ENCODE results near the gene AJM1. TPM values are rescaled to one million over a fixed set of nuclear protein-coding genes. Genes with fewer than 3 reads are reported as not detected.
"Not testable (repeated sequence)": the region's sequence is repeated elsewhere in the genome, so short reads cannot be mapped to it uniquely, and the experiment has no call there.

Gene AJM1
- polyA plus RNA-seq, 1 donor: 2.8 TPM

DNA sequence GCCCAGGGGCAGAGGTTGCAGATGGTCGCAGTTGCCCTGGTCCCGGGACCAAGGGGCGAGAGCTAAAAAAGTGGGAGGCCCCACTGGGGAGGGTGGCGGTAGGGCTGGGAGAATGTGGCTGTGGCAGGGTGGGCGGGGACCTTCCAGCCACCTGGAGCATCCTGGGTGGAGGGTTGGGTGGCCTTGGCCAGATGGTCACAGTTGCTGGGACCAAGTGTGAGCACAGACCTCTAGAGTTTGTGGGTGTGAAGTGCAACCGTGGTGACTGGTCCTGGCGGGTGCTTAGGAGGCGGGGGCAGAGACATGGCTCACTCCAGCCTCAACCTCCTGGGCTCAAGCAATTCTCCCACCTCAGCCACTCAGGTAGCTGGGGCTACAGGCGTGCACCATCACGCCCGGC is 38.4 kb downstream of the AJM1 start:
- no peak for DNase-seq

DNA sequence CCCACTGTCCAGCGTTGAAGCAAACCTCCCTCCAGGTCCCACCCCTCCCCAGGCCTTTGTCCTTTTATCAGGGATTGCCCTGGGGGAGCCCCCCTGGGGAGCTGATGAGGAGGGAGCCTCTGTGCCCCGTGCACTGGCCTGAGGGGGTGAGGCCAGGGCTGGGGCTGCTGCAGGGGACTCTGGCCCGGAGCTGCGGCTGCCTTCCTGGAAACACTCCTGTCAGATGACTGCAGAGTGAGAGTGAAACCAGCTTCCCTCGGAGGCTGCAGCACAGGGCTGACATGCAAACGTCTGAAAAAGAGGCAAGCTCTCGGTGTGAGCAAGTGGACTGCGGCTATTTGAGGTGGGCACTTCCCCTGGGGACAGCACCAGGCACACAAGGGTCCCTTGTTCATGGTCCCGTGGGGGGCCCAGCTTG is 39.4 kb downstream of the AJM1 start:
- no peak for DNase-seq

DNA sequence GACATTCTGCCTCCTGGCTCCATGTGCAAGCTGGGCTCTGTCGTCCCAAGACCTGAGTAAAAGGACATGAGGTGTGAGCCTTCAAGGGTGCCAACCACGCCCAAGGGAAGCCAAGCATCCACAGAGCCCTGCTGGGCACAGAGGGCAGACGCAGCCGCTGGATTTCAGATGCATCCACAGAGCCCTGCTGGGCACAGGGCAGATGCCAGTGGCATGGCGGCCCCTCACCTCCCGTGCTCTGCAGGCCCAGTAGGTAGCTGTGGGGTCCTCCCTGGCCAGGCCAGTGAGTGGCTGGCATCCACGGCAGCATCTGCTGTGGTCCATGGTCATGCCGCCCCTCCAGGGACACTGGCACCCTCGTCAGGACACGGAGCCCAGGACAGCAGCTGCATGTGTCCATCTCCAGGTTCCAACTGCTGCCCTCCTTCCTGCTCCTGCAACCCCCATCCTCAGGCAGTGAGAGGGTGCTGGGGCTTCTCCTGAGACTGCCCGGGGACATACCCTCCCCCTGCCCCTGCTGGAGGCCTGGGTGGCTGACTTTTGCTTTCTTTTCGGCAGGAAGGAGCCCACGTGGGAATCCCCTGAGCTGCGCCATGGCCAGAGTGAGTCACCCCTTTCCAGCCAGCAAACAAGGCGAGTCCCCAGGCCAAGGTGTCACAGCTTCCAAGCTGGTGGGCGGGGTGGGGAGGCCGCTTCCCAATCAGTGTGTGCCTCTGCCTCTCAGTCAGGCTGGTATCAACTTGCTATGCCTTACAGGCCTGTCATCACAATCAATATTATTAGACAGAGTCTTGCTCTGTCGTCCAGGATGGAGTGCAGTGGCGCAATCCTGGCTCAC is 40.0 kb downstream of the AJM1 start:
- no peak for DNase-seq

DNA sequence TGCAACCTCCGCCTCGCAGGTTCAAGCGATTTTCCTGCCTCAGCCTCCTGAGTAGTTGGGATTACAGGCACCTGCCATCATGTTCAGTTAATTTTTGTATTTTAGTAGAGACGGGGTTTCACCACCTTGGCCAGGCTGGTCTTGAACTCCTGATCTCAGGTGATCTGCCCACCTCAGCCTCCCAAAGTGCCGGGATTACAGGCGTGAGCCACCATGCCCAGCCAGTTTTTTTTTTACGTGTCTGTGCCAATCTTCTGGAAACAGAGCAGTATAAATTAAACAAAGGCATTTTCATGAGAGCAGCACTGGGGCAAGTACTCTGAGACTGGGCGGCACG is 40.6 kb downstream of the AJM1 start:
- not testable (repeated sequence) for DNase-seq

GRCh38 chr9:136883670-136884069 is 41.4 kb downstream of the AJM1 start:
- not testable (repeated sequence) for DNase-seq

DNA sequence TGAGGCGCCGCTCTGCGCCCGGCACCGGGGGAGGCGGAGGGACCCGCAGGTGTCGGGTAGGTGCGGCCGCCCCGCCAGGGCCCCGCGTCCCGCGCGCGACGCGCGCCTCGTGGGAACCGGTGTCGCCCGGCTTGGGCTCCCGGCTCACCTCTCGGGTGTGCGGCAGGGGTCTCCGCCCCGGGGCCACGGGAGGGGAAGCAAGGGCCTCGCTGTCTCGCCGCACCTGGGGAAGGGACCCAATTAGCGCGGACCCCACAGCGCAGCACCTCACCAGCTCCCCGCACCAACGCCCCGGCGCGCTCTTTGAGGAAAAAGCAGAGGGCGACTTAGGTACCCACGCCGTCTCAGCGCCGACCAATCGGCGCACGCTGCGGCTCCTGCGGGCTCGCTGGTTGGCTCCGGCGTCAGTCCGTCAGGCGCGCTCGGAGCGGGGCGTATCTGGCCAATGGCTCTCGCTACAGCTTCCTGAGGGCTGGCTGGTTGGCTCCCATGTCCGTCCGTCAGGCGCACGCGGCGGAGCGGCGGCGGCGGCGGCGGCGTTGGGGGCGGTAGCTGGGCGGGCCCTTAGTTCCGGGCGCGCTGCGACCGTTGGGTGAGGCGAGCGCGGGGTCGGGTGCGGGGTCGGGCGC is 43.8 kb downstream of the AJM1 start, which contains the start of gene TRAF2:
TSS of gene TRAF2 (plus strand) at position 567 of the 629 bp plus-strand sequence. CDS start 12,225 bp downstream, outside the sequence.
- DNase-seq: peak; percentile 100

- peak; percentile 54 for DNase-seq
Observed at GRCh38 chr9:136886610-136887597, 44.6 kb downstream of the AJM1 start.

- DNase-seq: no peak
Observed at GRCh38 chr9:136888454-136888853, 46.2 kb downstream of the AJM1 start.

DNA sequence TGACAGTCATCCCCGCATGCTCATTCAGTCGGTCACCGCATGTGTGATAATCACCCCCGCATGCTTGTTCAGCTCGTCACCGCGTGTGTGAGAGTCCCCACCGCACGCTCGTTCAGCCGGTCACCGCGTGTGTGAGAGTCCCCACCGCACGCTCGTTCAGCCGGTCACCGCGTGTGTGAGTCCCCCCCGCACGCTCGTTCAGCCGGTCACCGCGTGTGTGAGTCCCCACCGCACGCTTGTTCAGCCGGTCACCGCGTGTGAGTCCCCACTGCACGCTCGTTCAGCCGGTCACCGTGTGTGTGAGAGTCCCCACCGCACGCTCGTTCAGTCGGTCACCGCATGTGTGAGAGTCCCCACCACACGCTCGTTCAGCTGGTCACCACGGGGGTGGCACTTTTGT is 47.6 kb downstream of the AJM1 start:
- DNase-seq: no peak

- DNase-seq: no peak
Observed at GRCh38 chr9:136890661-136891060, 48.4 kb downstream of the AJM1 start.

Other genes starting within 250 kb of the AJM1 start
- 90.8 TPM for gene EGFL7, start 179.6 kb upstream of the AJM1 start, polyA plus RNA-seq (ENCODE audit: insufficient read length)
- gene AGPAT2, start 155.0 kb upstream of the AJM1 start, polyA plus RNA-seq (ENCODE audit: insufficient read length): 19.1 TPM
- gene DIPK1B, start 129.9 kb upstream of the AJM1 start, polyA plus RNA-seq (ENCODE audit: insufficient read length): 20.4 TPM
- 5.6 TPM for gene LCN10, start 99.5 kb upstream of the AJM1 start, polyA plus RNA-seq (ENCODE audit: insufficient read length)
- gene LCN6, start 94.0 kb upstream of the AJM1 start, polyA plus RNA-seq (ENCODE audit: insufficient read length): not detected
- 7.1 TPM for gene LCN8, start 84.2 kb upstream of the AJM1 start, polyA plus RNA-seq (ENCODE audit: insufficient read length)
- 0.62 TPM for gene LCN15, start 78.0 kb upstream of the AJM1 start, polyA plus RNA-seq (ENCODE audit: insufficient read length)
- gene TMEM141, start 51.1 kb upstream of the AJM1 start, polyA plus RNA-seq (ENCODE audit: insufficient read length): 35.7 TPM
- gene CCDC183, start 46.1 kb upstream of the AJM1 start, polyA plus RNA-seq (ENCODE audit: insufficient read length): 3.0 TPM
- 62.6 TPM for gene RABL6, start 34.5 kb upstream of the AJM1 start, polyA plus RNA-seq (ENCODE audit: insufficient read length)
- 109 TPM for gene PHPT1, start 6.9 kb downstream of the AJM1 start, polyA plus RNA-seq (ENCODE audit: insufficient read length)
- gene MAMDC4, start 9.9 kb downstream of the AJM1 start, polyA plus RNA-seq (ENCODE audit: insufficient read length): 5.9 TPM
- gene EDF1, start 23.8 kb downstream of the AJM1 start, polyA plus RNA-seq (ENCODE audit: insufficient read length): 336 TPM
- gene TRAF2, start 44.0 kb downstream of the AJM1 start, polyA plus RNA-seq (ENCODE audit: insufficient read length): 13.7 TPM
- gene FBXW5, start 102.3 kb downstream of the AJM1 start, polyA plus RNA-seq (ENCODE audit: insufficient read length): 45.6 TPM
- 0.90 TPM for gene C8G, start 102.8 kb downstream of the AJM1 start, polyA plus RNA-seq (ENCODE audit: insufficient read length)
- 0.67 TPM for gene LCN12, start 109.8 kb downstream of the AJM1 start, polyA plus RNA-seq (ENCODE audit: insufficient read length)
- gene PTGDS, start 135.0 kb downstream of the AJM1 start, polyA plus RNA-seq (ENCODE audit: insufficient read length): 24.2 TPM
- 0.85 TPM for gene LCNL1, start 140.5 kb downstream of the AJM1 start, polyA plus RNA-seq (ENCODE audit: insufficient read length)
- gene PAXX, start 149.9 kb downstream of the AJM1 start, polyA plus RNA-seq (ENCODE audit: insufficient read length): 23.9 TPM
- 0.54 TPM for gene CLIC3, start 154.1 kb downstream of the AJM1 start, polyA plus RNA-seq (ENCODE audit: insufficient read length)
- gene ABCA2, start 185.8 kb downstream of the AJM1 start, polyA plus RNA-seq (ENCODE audit: insufficient read length): 18.4 TPM
- 0.10 TPM for gene FUT7, start 189.6 kb downstream of the AJM1 start, polyA plus RNA-seq (ENCODE audit: insufficient read length)
- 44.1 TPM for gene NPDC1, start 203.7 kb downstream of the AJM1 start, polyA plus RNA-seq (ENCODE audit: insufficient read length)
- gene ENTPD2, start 211.6 kb downstream of the AJM1 start, polyA plus RNA-seq (ENCODE audit: insufficient read length): 11.0 TPM
- 3.9 TPM for gene SAPCD2, start 228.1 kb downstream of the AJM1 start, polyA plus RNA-seq (ENCODE audit: insufficient read length)
- 2.5 TPM for gene UAP1L1, start 235.0 kb downstream of the AJM1 start, polyA plus RNA-seq (ENCODE audit: insufficient read length)
- gene MAN1B1, start 244.5 kb downstream of the AJM1 start, polyA plus RNA-seq (ENCODE audit: insufficient read length): 43.6 TPM